Neural crest cell (in vitro differentiated cells): ENCODE results near the gene FCHO1. TPM values are rescaled to one million over a fixed set of nuclear protein-coding genes. Genes with fewer than 3 reads are reported as not detected.

Experiments
- DNase-seq: peaks from one replicate; pipeline ENCODE4 v3.0.0; 2021; ENCODE audit warnings: low read depth, mixed read lengths, low spot score
- H3K27ac Mint-ChIP-seq: one replicate; pipeline ENCODE4 v1.8.0; 2021; ENCODE audit warnings: mild to moderate bottlenecking, mixed read lengths; ENCODE audit not compliant: unreplicated experiment
- H3K27me3 Mint-ChIP-seq: 2 replicates; pipeline ENCODE4 v1.8.0; 2021; ENCODE audit warnings: low read depth, mild to moderate bottlenecking, mixed read lengths
- H3K36me3 Mint-ChIP-seq: 2 replicates; pipeline ENCODE4 v1.8.0; 2021; ENCODE audit warnings: low read depth, mild to moderate bottlenecking, mixed read lengths
- H3K4me1 Mint-ChIP-seq: 2 replicates; pipeline ENCODE4 v1.8.0; 2021; ENCODE audit warnings: mixed read lengths
- H3K4me3 Mint-ChIP-seq: one replicate; pipeline ENCODE4 v1.8.0; 2021; ENCODE audit warnings: mild to moderate bottlenecking, mixed read lengths
- H3K9me3 Mint-ChIP-seq: 2 replicates; pipeline ENCODE4 v1.8.0; 2021; ENCODE audit warnings: mixed read lengths
- total RNA-seq: library from RNA; stranded (reverse); gene quantifications from 2 replicates; pipeline ENCODE4 v1.2.1, GENCODE V29; 2021
- TF ChIP-seq, protein P1 (sequence below): fragments of 200-600 bp; sonication (generic); conservative IDR thresholded peaks from 2 replicates; pipeline ENCODE4 v1.5.0; 2021; ENCODE audit warnings: antibody characterized with exemption, mild to moderate bottlenecking

FCHO1 gene
- total RNA-seq, 1 donor from 2014 or later: 12.2 TPM

DNA sequence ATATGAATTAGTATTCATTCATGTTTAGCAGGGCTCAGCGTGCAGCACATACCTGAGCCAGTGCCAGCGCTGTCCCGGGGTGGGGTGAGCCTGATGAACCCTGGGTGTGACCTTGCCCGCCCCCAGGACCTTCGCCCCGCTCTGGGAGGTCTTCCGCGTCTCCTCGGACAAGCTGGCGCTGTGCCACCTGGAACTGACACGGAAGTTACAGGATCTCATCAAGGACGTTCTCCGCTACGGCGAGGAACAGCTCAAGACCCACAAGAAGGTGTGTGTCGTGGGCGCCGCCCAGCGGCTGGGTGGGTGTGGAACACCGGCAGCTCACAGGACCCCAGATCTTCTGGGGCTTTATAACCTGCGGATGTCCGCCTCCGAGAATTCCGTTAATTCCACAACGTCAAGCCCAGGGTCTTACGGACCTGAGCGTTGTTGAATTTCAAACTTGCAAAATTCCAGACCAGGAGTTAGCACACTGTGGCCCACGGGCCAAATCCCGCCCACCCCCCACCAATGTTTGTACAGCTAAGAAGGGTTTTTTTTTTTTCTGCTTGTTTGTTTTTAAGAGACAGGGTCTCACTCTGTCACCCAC is 15.4 kb downstream of the FCHO1 start:
- H3K27ac Mint-ChIP-seq: peak overlapping the region; percentile 81
- peaks cover 15% of the 10 kb centered on the region for H3K4me1 Mint-ChIP-seq
- H3K9me3 Mint-ChIP-seq: peaks cover 5% of the 10 kb centered on the region
- H3K36me3 Mint-ChIP-seq: no peaks in the 10 kb centered on the region
- peak; percentile 84 for DNase-seq
- no peak overlapping the region for H3K4me3 Mint-ChIP-seq
- H3K27me3 Mint-ChIP-seq: no peaks in the 10 kb centered on the region
- TF ChIP-seq, protein P1, sequence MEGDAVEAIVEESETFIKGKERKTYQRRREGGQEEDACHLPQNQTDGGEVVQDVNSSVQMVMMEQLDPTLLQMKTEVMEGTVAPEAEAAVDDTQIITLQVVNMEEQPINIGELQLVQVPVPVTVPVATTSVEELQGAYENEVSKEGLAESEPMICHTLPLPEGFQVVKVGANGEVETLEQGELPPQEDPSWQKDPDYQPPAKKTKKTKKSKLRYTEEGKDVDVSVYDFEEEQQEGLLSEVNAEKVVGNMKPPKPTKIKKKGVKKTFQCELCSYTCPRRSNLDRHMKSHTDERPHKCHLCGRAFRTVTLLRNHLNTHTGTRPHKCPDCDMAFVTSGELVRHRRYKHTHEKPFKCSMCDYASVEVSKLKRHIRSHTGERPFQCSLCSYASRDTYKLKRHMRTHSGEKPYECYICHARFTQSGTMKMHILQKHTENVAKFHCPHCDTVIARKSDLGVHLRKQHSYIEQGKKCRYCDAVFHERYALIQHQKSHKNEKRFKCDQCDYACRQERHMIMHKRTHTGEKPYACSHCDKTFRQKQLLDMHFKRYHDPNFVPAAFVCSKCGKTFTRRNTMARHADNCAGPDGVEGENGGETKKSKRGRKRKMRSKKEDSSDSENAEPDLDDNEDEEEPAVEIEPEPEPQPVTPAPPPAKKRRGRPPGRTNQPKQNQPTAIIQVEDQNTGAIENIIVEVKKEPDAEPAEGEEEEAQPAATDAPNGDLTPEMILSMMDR: peak; percentile 88

- DNase-seq: no peak
- TF ChIP-seq, protein P1: no peak
- Mint-ChIP-seq H3K27me3 (no peaks in the 10 kb centered on the region), H3K27ac (no peak overlapping the region), H3K4me1 (peaks cover 10% of the 10 kb centered on the region), H3K4me3 (no peak overlapping the region), H3K36me3 (no peaks in the 10 kb centered on the region), H3K9me3 (peaks cover 1% of the 10 kb centered on the region)
Observed at GRCh38 chr19:17767559-17767958, 16.3 kb downstream of the FCHO1 start.

GRCh38 chr19:17770613-17771012 is 19.3 kb downstream of the FCHO1 start:
- peaks cover 2% of the 10 kb centered on the region for H3K27me3 Mint-ChIP-seq

GRCh38 chr19:17772172-17772571 is 20.9 kb downstream of the FCHO1 start:
- Mint-ChIP-seq H3K4me1 (peaks cover 4% of the 10 kb centered on the region), H3K4me3 (no peak overlapping the region), H3K27ac (no peak overlapping the region), H3K27me3 (peaks cover 2% of the 10 kb centered on the region), H3K36me3 (no peaks in the 10 kb centered on the region), H3K9me3 (no peaks in the 10 kb centered on the region)
- no peak for DNase-seq
- TF ChIP-seq, protein P1: no peak

More at GRCh38 chr19:17770613-17771012, 19.3 kb downstream of the FCHO1 start:
- H3K4me1 Mint-ChIP-seq: peaks cover 9% of the 10 kb centered on the region
- no peaks in the 10 kb centered on the region for H3K36me3 Mint-ChIP-seq
- TF ChIP-seq, protein P1: no peak
- DNase-seq: no peak
- no peaks in the 10 kb centered on the region for H3K9me3 Mint-ChIP-seq
- H3K4me3 Mint-ChIP-seq: no peak overlapping the region
- no peak overlapping the region for H3K27ac Mint-ChIP-seq

GRCh38 chr19:17775245-17775927 is 24.1 kb downstream of the FCHO1 start:
- Mint-ChIP-seq H3K4me3 (peak overlapping the region; percentile 54), H3K4me1 (peaks cover 10% of the 10 kb centered on the region), H3K36me3 (no peaks in the 10 kb centered on the region), H3K9me3 (no peaks in the 10 kb centered on the region), H3K27ac (no peak overlapping the region), H3K27me3 (peaks cover 8% of the 10 kb centered on the region)
- peak; percentile 81 for DNase-seq
- TF ChIP-seq, protein P1: peak; percentile 71
